Nasal cavity respiratory epithelium epithelial cell of viscerocranial mucosa (primary cell): ENCODE data around the gene COL25A1. TPM values are rescaled to one million over a fixed set of nuclear protein-coding genes. Genes with fewer than 3 reads are reported as not detected.

Experiments used
- total RNA-seq: library from RNA; depleted of rRNA; stranded (reverse); fragments of >200 nt; gene quantifications from 2 replicates; pipeline ENCODE4 v1.2.3, GENCODE V29; 2014

Gene COL25A1
- 0.14 TPM in 1 of 2 replicates, not detected in the other for total RNA-seq

DNA sequence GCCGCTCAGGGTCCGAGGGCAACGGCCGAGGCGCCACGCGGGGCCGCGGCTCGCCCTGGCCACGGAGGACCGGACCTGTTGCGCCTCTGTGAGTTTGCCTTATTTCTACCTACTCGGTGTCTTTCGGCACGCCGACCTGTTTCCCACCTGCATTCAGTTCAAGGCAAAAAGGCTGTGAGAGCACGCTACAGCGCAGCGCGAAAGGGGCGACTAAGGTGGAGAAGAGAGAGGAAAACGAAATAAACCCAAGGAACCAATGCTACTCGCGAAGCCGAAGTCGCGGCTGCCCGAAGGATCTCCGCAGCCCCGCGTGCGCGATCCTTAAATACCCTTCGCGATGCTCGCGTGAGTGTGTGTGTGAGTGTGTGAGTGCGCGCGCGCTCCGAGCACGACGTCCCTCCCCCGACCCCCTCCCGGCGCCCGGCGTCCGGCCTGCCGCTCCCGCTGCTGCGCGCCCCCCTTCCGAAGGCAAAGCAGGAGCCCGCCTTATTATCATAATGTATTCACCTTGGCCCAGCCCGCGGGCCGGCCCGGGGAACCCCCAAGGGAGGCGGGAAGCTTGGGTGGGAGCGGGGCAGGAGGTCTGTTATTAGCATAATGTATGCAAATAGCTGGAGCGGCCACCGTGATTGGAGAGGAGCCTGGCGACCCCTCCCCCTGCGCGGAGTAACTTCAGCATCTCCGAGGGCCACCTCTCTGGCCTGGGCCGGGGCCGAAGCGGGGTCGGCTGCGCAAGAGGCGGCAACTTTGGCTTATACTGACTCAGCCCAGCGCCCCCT, at the start of gene COL25A1:
TSS of gene COL25A1 (minus strand) at position 298 of the 779 bp plus-strand sequence.

DNA sequence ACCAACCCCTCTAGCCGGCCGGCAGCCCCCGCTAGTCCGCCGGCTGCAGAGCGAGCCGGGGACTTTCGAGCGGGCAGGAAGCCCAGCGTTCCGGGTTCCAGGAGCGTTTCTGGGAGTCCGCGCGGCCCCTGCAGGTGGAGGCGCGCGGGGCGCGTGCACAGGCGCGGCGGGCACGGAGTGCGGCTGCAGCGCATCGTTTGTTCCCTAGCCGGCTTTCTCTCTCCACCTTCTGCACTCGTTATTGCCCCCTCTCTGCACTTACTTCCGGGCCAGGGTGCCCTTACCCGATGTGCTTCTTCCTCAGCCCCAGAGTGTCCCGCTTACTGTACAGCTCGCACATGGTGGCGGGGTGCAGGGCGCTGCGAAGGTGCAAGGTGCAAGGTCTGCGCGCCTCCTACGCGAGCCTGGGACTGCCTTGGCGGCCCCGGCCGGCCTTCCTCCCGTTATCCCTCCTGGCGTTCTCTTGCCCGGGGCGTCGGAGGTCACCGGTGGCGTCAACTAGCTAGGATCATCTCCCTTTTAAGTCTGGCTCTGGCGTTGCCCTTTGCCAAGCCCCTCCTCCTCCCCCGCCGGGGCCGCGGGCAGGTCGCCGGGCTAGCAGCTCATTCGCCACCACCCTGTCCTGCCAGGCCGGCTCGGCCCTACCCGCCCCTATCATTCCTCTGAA, 539.8 kb downstream of the COL25A1 start, which contains the start of gene ETNPPL:
TSS of gene ETNPPL (minus strand) at position 495 of the 667 bp plus-strand sequence. CDS start at position 340, 155 bp downstream.

Other genes starting within 250 kb of the COL25A1 start
- gene SEC24B, start 131.2 kb upstream of the COL25A1 start, total RNA-seq = 13.0 and 28.8 TPM in 2 replicates